GM12878 (cell line): Measurements from ENCODE around the gene SLC28A1. TPM values are rescaled to one million over a fixed set of nuclear protein-coding genes. Genes with fewer than 3 reads are reported as not detected.

Source experiments
- ATAC-seq: fragments of 200-7000 bp; cut with Tn5 transposase; 3 replicates; pipeline ENCODE4 v1.9.1; 2020; ENCODE audit warnings: mild to moderate bottlenecking, moderate library complexity
- BruUV-seq: library from RNA; stranded (reverse); fragments of 400-500 nt; replicated peaks from 2 replicates; lab custom pipeline; 2021; lab: Mats Ljungman, UMichigan
- CTCF ChIA-PET: fragments of 300-600 bp; sonication (Branson Sonifier 250); formaldehyde crosslinking; extraction: SDS; loops from one replicate; lab custom pipeline; 2021; ENCODE audit warnings: inconsistent platforms; lab: Yijun Ruan, JAX
- POLR2A ChIA-PET: fragments of 350-600 bp; formaldehyde crosslinking; extraction: SDS; loops from one replicate; lab custom pipeline; 2021; ENCODE audit warnings: inconsistent platforms; lab: Charles Lee
- RAD21 ChIA-PET: fragments of 300-600 bp; sonication (Branson Sonifier 250); formaldehyde crosslinking; loops from one replicate; lab custom pipeline; 2023; ENCODE audit warnings: antibody characterized with exemption; ENCODE audit not compliant: unreplicated experiment; lab: Charles Lee
- SMC1A ChIA-PET: fragments of 300-600 bp; sonication (Branson Sonifier 250); formaldehyde crosslinking; loops from one replicate; lab custom pipeline; 2023; ENCODE audit not compliant: unreplicated experiment, uncharacterized antibody; lab: Charles Lee
- DNase-seq: peaks from one replicate; pipeline ENCODE4 v3.0.0-alpha.2; 2011; ENCODE audit warnings: low read depth, low spot score
- FAIRE-seq: peaks from 3 replicates; lab custom pipeline; 2011; peaks lifted over from hg19 to GRCh38; lab: Jason Lieb, UNC
- H2AFZ ChIP-seq: 2 replicates; pipeline ENCODE4 v1.6.0; 2011; ENCODE audit warnings: low read depth, low read length, control low read depth; ENCODE audit not compliant: control insufficient read depth
- H3K27ac ChIP-seq: 2 replicates; pipeline ENCODE4 v1.5.1; 2011; ENCODE audit warnings: control low read depth; ENCODE audit not compliant: control insufficient read depth, insufficient read depth
- H3K27me3 ChIP-seq, 2 experiments: replicated peaks in 1 of 2; 2 replicates each; pipeline versions ENCODE4 v1.6.0 to v1.6.1; 2011; ENCODE audit warnings: low read length in 1 of 2; ENCODE audit not compliant: control insufficient read depth in 2 of 2, insufficient read depth in 2 of 2
- H3K36me3 ChIP-seq, 2 experiments: 2 replicates each; pipeline ENCODE4 v1.5.1; 2011; ENCODE audit warnings: low read length in 1 of 2; ENCODE audit not compliant: control insufficient read depth in 2 of 2, insufficient read depth in 2 of 2
- H3K4me1 ChIP-seq: 2 replicates; pipeline ENCODE4 v1.6.1; 2011; ENCODE audit warnings: mild to moderate bottlenecking, low read length, moderate library complexity, mixed read lengths; ENCODE audit not compliant: control insufficient read depth, insufficient read depth
- H3K4me2 ChIP-seq: 2 replicates; pipeline ENCODE4 v1.6.0; 2011; ENCODE audit warnings: control low read depth; ENCODE audit not compliant: control insufficient read depth, insufficient read depth
- H3K4me3 ChIP-seq: fragments of 200-600 bp; sonication (generic); 2 replicates; pipeline ENCODE4 v1.5.1; 2016
- H3K79me2 ChIP-seq: 2 replicates; pipeline ENCODE4 v1.6.0; 2011; ENCODE audit warnings: low read length; ENCODE audit not compliant: control insufficient read depth, insufficient read depth
- H3K9ac ChIP-seq: 2 replicates; pipeline ENCODE4 v1.8.0; 2011; ENCODE audit warnings: low read length, control low read depth, mixed read lengths; ENCODE audit not compliant: control insufficient read depth, insufficient read depth
- H3K9me3 ChIP-seq: replicated peaks from 3 replicates; pipeline ENCODE4 v1.5.1; 2011; ENCODE audit warnings: mild to moderate bottlenecking, low read length; ENCODE audit not compliant: control insufficient read depth, insufficient read depth
- H4K20me1 ChIP-seq: 2 replicates; pipeline ENCODE4 v1.6.0; 2011; ENCODE audit not compliant: control insufficient read depth, insufficient read depth
- CHD2 ChIP-seq: IDR thresholded peaks from 2 replicates; pipeline ENCODE4 v1.6.1; 2011; ENCODE audit warnings: low read depth, low read length, improper control_type of control experiment, borderline replicate concordance
- ETV6 ChIP-seq, 2 experiments: fragments of 450-650 bp in 1 of 2; IDR thresholded peaks in 1 of 2; conservative IDR thresholded peaks in 1 of 2; 2 replicates each; pipeline ENCODE4 v1.6.1; 2014; ENCODE audit warnings: antibody characterized with exemption in 1 of 2, borderline replicate concordance in 1 of 2, low read depth in 1 of 2, mild to moderate bottlenecking in 1 of 2, moderate library complexity in 1 of 2
- FOXK2 ChIP-seq: fragments of 450-650 bp; IDR thresholded peaks from 2 replicates; pipeline ENCODE4 v1.6.1; 2017; ENCODE audit warnings: mild to moderate bottlenecking, moderate library complexity
- HDAC2 ChIP-seq: fragments of 200-600 bp; sonication (generic); IDR thresholded peaks from 2 replicates; pipeline ENCODE4 v1.6.1; 2017
- JUND ChIP-seq: IDR thresholded peaks from 2 replicates; pipeline ENCODE4 v1.6.1; 2012; ENCODE audit warnings: low read depth, mild to moderate bottlenecking, low read length, improper control_type of control experiment, moderate library complexity
- NFYA ChIP-seq: IDR thresholded peaks from 2 replicates; pipeline ENCODE4 v1.6.1; 2011; ENCODE audit warnings: low read depth, mild to moderate bottlenecking, low read length, improper control_type of control experiment, borderline replicate concordance
- STAT1 ChIP-seq: fragments of 450-650 bp; conservative IDR thresholded peaks from 2 replicates; pipeline ENCODE4 v1.6.1; 2014; ENCODE audit warnings: antibody characterized with exemption, mild to moderate bottlenecking
- SUPT20H ChIP-seq: IDR thresholded peaks from 2 replicates; pipeline ENCODE4 v1.6.1; 2011; ENCODE audit warnings: low read depth, mild to moderate bottlenecking, low read length, moderate library complexity, borderline replicate concordance; ENCODE audit not compliant: control insufficient read depth
- ZBTB11 ChIP-seq: fragments of 450-650 bp; formaldehyde crosslinking; IDR thresholded peaks from 2 replicates; pipeline ENCODE4 v1.5.0; 2022; ENCODE audit warnings: mild to moderate bottlenecking, missing genetic modification characterization
- WGBS: methylation state at CpG from one replicate; pipeline ENCODE4 v1.1.6; 2016; ENCODE audit warnings: low lambda C conversion rate; ENCODE audit not compliant: insufficient replicate concordance, insufficient coverage; ENCODE audit errors: missing lambda C conversion rate; 5-methylcytosine and 5-hydroxymethylcytosine counted together
- in situ Hi-C: fragments of 300-500 bp; cut with MboI; formaldehyde crosslinking; loops from 9 replicates; pipeline ENCODE4 v1.14.3; 2018; ENCODE audit warnings: mixed read lengths
- intact Hi-C: fragments of 100-400 bp; cut with micrococcal nuclease; formaldehyde crosslinking; loops from one replicate; pipeline ENCODE4 v1.14.2; 2022; ENCODE audit not compliant: unreplicated experiment
- polyA plus RNA-seq, 11 experiments: library from polyadenylated mRNA; depleted of rRNA in 4 of 11; unstranded in 6 of 11; stranded (reverse) in 5 of 11; fragments of >200 nt; fragmentation: Nextera tagmentation in 4 of 11; fragmentation: Illumina TruSeq in 1 of 11; extraction: Ambion mirVana in 4 of 11; extraction: Trizol in 1 of 11; gene quantifications; 1 replicate in 1 of 11; 2 replicates in 10 of 11; pipeline versions ENCODE4 v1.2.1 to v1.2.3, GENCODE V29; 2011 to 2016; ENCODE audit warnings: inconsistent platforms in 2 of 11, missing spikeins in 2 of 11, low read depth in 1 of 11
- total RNA-seq, 4 experiments: library from RNA; depleted of rRNA in 3 of 4; stranded (reverse); fragments of >200 nt in 3 of 4; fragmentation: Illumina TruSeq in 1 of 4; extraction: Trizol in 1 of 4; gene quantifications; 2 replicates each; pipeline versions ENCODE4 v1.2.1 to v1.2.3, GENCODE V29; 2013 to 2021

SLC28A1 gene
- total and polyA plus RNA-seq, 10 of the 15 experiments (the other 5 are each of a cell fraction or from before 2014, with no cell fraction given): not detected

- POLR2A ChIA-PET: no interaction called here
- in situ Hi-C loops (no loop called here), intact Hi-C loops (no loop called here)
- SMC1A ChIA-PET: no interaction called here
- BruUV-seq: no TSS peak
- Histone ChIP-seq H3K4me2 (no peak overlapping the region), H3K36me3 (no peaks in the 10 kb centered on the region), H3K27ac (no peak overlapping the region), H3K4me1 (no peaks in the 10 kb centered on the region), H2AFZ (no peak overlapping the region), H3K79me2 (no peaks in the 10 kb centered on the region), H3K27me3 (no peaks in the 10 kb centered on the region; a peak in 1 of 4 replicates), H3K9me3 (no peaks in the 10 kb centered on the region), H4K20me1 (no peaks in the 10 kb centered on the region), H3K9ac (no peak overlapping the region), H3K4me3 (no peak overlapping the region)
- no peak for ATAC-seq
- 66% methylated on average over 13 of the region's 13 CpGs for WGBS
- TF ChIP-seq ZBTB11 (CRISPR knock-in tag): no peak
- no peak for TF ChIP-seq JUND
- TF ChIP-seq FOXK2: no peak
- no peak for TF ChIP-seq STAT1
- TF ChIP-seq ETV6 (conservative IDR thresholded peaks at IDR 0.05 in 1 of 2, IDR thresholded peaks at IDR 0.05 in 1 of 2; ENCODE audit: borderline replicate concordance in 1 of 2, low read depth in 1 of 2): no peak
- no peak for TF ChIP-seq NFYA
- TF ChIP-seq CHD2: no peak
- no peak for TF ChIP-seq SUPT20H
- no peak for TF ChIP-seq HDAC2
- DNase-seq: no peak
- RAD21 ChIA-PET: interaction anchor here (1.3 kb wide), 1 partner anchor 186 kb away, joined by 3 read pairs; no protein-coding TSS in a partner anchor
- CTCF ChIA-PET: no interaction called here
- no peak for FAIRE-seq
Observed at GRCh38 chr15:84922530-84922929, 38.1 kb downstream of the SLC28A1 start.
